Adrenal gland (tissue), 12 donors: Measurements from ENCODE around the gene ST6GALNAC3. TPM values are rescaled to one million over a fixed set of nuclear protein-coding genes. Genes with fewer than 3 reads are reported as not detected.

ENCODE experiments used
- DNase-seq, 7 donors: peaks; one replicate each; pipeline ENCODE4 v3.0.0-alpha.2; 2019 to 2020
- H3K27ac ChIP-seq, 5 donors: fragments of 200-600 bp; sonication (generic) in 4 of 5; 1 replicate in 3 of 5; 2 replicates in 2 of 5; pipeline versions ENCODE4 v1.5.1 to v1.8.0; 2016 to 2020; ENCODE audit warnings: mild to moderate bottlenecking in 1 of 5
- H3K27me3 ChIP-seq: fragments of 200-600 bp; 2 replicates; pipeline ENCODE4 v1.8.0; 2021
- H3K36me3 ChIP-seq, 2 donors: fragments of 200-600 bp; replicated peaks in 1 of 2; 1 replicate in 1 of 2; 2 replicates in 1 of 2; pipeline versions ENCODE4 v1.5.1 to v1.8.0; 2018 to 2022
- H3K4me1 ChIP-seq, 2 donors: fragments of 200-600 bp; replicated peaks in 1 of 2; 1 replicate in 1 of 2; 2 replicates in 1 of 2; pipeline versions ENCODE4 v1.5.1 to v1.8.0; 2018 to 2021
- H3K4me3 ChIP-seq, 4 donors: fragments of 200-600 bp; sonication (generic) in 3 of 4; one replicate each; pipeline ENCODE4 v1.5.1; 2016 to 2018
- H3K9me3 ChIP-seq, 3 donors: fragments of 200-600 bp; sonication (generic) in 1 of 3; replicated peaks in 1 of 3; 1 replicate in 2 of 3; 2 replicates in 1 of 3; pipeline versions ENCODE4 v1.5.1 to v1.8.0; 2016 to 2021
- POLR2A ChIP-seq, 2 donors: fragments of 450-650 bp; IDR thresholded peaks; one replicate each; pipeline ENCODE4 v1.6.1; 2017; ENCODE audit warnings: antibody characterized with exemption in 2 of 2, mild to moderate bottlenecking in 2 of 2, moderate library complexity in 1 of 2
- WGBS, 4 donors: extraction: QIAGEN DNeasy Blood & Tissue Kit in 2 of 4; methylation state at CpG; one replicate each; pipeline versions ENCODE4 v1.1.5 to v1.1.7; 2013 to 2017; 5-methylcytosine and 5-hydroxymethylcytosine counted together
- intact Hi-C, 2 donors: fragments of 100-400 bp; cut with DNase I; formaldehyde crosslinking; loops; one replicate each; pipeline versions ENCODE4 v1.14.1 to v1.15.0; 2022 to 2023
- polyA plus RNA-seq, 3 donors: library from polyadenylated mRNA; stranded (reverse); fragments of 200-250 nt in 2 of 3; fragments of 350-450 nt in 1 of 3; fragmentation: Illumina TruSeq in 1 of 3; extraction: RNeasy Lipid Tissue Mini Kit (QIAGEN cat#74804) in 1 of 3; gene quantifications; one replicate each; pipeline ENCODE4 v1.2.3, GENCODE V29; 2013 to 2014
- total RNA-seq, 9 donors: library from RNA; depleted of rRNA in 4 of 9; stranded (reverse); fragments of >200 nt in 4 of 9; fragments of 120-200 nt in 1 of 9; fragmentation: NEBNext Ultra II Directional in 1 of 9; extraction: Animal tissue kit (Norgen Biotek cat#: 25700) in 1 of 9; gene quantifications; one replicate each; pipeline versions ENCODE4 v1.1.0 to v1.2.4, GENCODE V29; 2013 to 2023
- TF ChIP-seq, protein P1 (sequence below), 6 experiments: fragments of 450-650 bp in 4 of 6; fragments of 200-600 bp in 2 of 6; sonication (generic) in 1 of 6; IDR thresholded peaks; 1 replicate in 5 of 6; 2 replicates in 1 of 6; pipeline versions ENCODE4 v1.5.1 to v1.8.0; 2016 to 2021; ENCODE audit warnings: antibody characterized with exemption in 6 of 6, mild to moderate bottlenecking in 2 of 6, moderate library complexity in 1 of 6
- donor health status: healthy with polysubstance abuse.
- donor health status: Bipolar disorder and iron deficiency.
- donor health status: DM: yes; HTN: yes; CAD: no.
- donor health status: DM: no; HTN: no; CAD: no.
- donor health status: DM: no; HTN: no; CAD: no.
- donor health status: DM: yes; HTN: yes; CAD: no.

Gene ST6GALNAC3
- total and polyA plus RNA-seq, 12 donors = 1.4 to 11.5 (median 5.9) TPM

DNA sequence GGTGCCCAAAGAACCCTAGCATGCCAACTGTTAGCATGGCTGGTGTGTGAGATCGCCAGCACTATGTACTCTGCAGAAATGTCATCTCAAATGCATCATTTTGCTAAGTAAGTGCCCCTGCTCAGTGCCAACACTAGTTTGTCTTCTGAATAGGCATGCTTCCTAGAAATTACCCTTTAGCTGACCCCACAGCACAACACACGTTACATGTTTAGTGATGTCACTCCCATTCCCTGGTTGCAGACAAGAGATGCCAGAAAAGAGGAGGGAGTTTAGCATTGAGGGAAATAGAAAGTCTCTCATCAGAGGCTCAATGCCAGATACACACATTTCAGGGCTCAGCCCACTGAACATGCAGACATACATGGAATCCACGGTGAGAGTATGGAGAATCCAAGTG lies 9.3 kb upstream of the ST6GALNAC3 start:
- 64 to 72% (median 68%) methylated on average over 3 of the region's 3 CpGs for WGBS, 4 donors
- Histone ChIP-seq H3K4me1 (no peaks in the 10 kb centered on the region), H3K27ac (no peak overlapping the region), H3K27me3 (no peaks in the 10 kb centered on the region), H3K9me3 (no peaks in the 10 kb centered on the region), H3K4me3 (no peak overlapping the region), H3K36me3 (no peaks in the 10 kb centered on the region)
- no peak for DNase-seq
- intact Hi-C loops = no loop called here
- TF ChIP-seq POLR2A (IDR thresholded peaks at IDR 0.05) = no peak
- TF ChIP-seq, protein P1, sequence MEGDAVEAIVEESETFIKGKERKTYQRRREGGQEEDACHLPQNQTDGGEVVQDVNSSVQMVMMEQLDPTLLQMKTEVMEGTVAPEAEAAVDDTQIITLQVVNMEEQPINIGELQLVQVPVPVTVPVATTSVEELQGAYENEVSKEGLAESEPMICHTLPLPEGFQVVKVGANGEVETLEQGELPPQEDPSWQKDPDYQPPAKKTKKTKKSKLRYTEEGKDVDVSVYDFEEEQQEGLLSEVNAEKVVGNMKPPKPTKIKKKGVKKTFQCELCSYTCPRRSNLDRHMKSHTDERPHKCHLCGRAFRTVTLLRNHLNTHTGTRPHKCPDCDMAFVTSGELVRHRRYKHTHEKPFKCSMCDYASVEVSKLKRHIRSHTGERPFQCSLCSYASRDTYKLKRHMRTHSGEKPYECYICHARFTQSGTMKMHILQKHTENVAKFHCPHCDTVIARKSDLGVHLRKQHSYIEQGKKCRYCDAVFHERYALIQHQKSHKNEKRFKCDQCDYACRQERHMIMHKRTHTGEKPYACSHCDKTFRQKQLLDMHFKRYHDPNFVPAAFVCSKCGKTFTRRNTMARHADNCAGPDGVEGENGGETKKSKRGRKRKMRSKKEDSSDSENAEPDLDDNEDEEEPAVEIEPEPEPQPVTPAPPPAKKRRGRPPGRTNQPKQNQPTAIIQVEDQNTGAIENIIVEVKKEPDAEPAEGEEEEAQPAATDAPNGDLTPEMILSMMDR (IDR thresholded peaks at IDR 0.05) = no peak

DNA sequence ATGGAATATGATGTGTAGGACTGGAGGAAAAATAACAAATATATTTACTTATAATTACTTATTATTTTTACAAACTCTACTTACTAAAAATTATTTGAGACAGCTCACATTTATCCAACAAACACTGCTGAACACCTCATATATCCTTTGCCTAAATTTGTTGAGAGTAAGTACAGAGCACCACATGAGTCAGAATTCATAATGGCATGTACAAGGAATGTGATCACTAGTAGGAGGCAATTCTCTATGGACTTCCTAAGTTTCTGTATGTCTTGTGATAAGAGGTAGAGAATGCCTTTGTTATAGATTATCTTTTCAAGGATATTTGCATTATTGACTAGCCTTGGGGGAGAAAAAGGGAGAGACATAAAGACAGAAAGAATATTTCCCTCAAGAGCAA lies 8.2 kb upstream of the ST6GALNAC3 start:
- Histone ChIP-seq H3K36me3 (no peaks in the 10 kb centered on the region), H3K9me3 (no peaks in the 10 kb centered on the region), H3K4me1 (no peaks in the 10 kb centered on the region), H3K4me3 (no peak overlapping the region), H3K27ac (no peak overlapping the region), H3K27me3 (no peaks in the 10 kb centered on the region)
- intact Hi-C loops = no loop called here
- no peak for DNase-seq
- TF ChIP-seq, protein P1 (IDR thresholded peaks at IDR 0.05) = no peak
- no peak for TF ChIP-seq POLR2A (IDR thresholded peaks at IDR 0.05)

DNA sequence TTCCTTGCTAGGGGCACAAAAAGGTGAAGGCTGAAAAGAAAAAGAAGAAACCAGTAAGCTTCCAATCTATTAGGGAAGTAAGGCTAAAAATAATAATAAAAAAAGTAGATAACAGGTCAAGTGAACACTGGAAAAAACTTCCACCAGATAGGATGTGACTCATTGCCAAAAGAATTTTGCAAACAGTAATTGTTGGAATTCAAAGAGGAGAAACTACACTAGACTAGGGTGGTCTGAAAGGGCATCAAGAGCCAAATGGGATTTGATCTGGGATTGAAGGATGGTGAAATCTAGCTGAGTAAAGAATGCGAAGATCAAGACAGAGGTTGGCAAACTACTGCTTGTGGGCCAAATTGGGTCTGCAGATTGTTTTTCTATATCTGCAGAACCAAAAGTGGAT lies 6.0 kb upstream of the ST6GALNAC3 start:
- H3K4me3 ChIP-seq = no peak overlapping the region
- no peaks in the 10 kb centered on the region for H3K36me3 ChIP-seq
- no peak for TF ChIP-seq POLR2A (IDR thresholded peaks at IDR 0.05)
- TF ChIP-seq, protein P1 (IDR thresholded peaks at IDR 0.05) = no peak
- no peak for DNase-seq
- H3K27me3 ChIP-seq = no peaks in the 10 kb centered on the region
- H3K9me3 ChIP-seq = no peaks in the 10 kb centered on the region
- WGBS, 4 donors = 60 to 75% (median 64%) methylated on average over 1 of the region's 1 CpG
- intact Hi-C loops = no loop called here
- no peak overlapping the region for H3K27ac ChIP-seq
- no peaks in the 10 kb centered on the region for H3K4me1 ChIP-seq

DNA sequence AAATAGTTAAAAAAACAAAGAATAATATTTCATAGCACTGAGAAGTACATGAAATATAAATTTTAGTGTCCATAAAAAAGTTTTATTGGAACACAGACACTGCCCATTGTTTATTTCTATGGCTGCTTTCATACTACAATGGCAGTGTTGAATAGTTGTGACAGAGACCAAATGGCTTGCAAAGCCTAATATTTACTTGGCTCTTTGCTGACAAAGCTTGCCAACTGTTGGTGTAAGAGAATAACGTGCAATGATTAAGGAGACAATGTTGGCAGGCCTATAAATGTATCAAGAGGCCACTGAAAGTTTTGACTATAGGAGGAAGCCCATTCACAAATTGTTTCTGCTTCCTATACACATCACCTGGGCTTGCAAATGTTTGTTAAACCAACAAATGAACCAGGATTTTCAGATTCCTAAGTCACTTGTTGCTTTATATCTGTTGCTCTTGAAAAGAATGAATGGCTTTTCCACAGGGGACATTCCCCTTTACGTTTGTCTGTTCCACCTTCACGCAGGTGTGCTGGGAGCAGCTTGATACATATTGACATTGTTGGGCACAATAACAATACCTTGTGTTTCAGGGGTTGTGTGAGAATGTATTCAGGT lies 5.5 kb upstream of the ST6GALNAC3 start:
- no peak for DNase-seq
- Histone ChIP-seq H3K27ac (no peak overlapping the region), H3K36me3 (no peaks in the 10 kb centered on the region), H3K27me3 (no peaks in the 10 kb centered on the region), H3K4me1 (peaks cover 3 to 4% of the 10 kb centered on the region in 2 donors), H3K9me3 (no peaks in the 10 kb centered on the region), H3K4me3 (no peak overlapping the region)
- TF ChIP-seq, protein P1 (IDR thresholded peaks at IDR 0.05) = no peak
- TF ChIP-seq POLR2A (IDR thresholded peaks at IDR 0.05) = no peak
- 60 to 73% (median 65%) methylated on average over 3 of the region's 3 CpGs for WGBS, 4 donors
- intact Hi-C loops = no loop called here
